Right lobe of liver (tissue), 4 donors: Measurements from ENCODE around the gene NOS1AP.

Experiments
- POLR2A ChIP-seq: fragments of 450-650 bp; IDR thresholded peaks from one replicate; pipeline ENCODE4 v1.6.1; 2017; ENCODE audit warnings: antibody characterized with exemption, mild to moderate bottlenecking
- TF ChIP-seq, protein P1 (sequence below), 4 donors: fragments of 200-600 bp in 3 of 4; fragments of 450-650 bp in 1 of 4; IDR thresholded peaks; one replicate each; pipeline versions ENCODE4 v1.5.1 to v1.8.0; 2016 to 2022; ENCODE audit warnings: antibody characterized with exemption in 4 of 4, mild to moderate bottlenecking in 2 of 4
- donor health status: DM: no; HTN: no; CAD: no.
- donor health status: DM: no; HTN: no; CAD: no.
- donor health status: DM: no; HTN: yes; CAD: no.

DNA sequence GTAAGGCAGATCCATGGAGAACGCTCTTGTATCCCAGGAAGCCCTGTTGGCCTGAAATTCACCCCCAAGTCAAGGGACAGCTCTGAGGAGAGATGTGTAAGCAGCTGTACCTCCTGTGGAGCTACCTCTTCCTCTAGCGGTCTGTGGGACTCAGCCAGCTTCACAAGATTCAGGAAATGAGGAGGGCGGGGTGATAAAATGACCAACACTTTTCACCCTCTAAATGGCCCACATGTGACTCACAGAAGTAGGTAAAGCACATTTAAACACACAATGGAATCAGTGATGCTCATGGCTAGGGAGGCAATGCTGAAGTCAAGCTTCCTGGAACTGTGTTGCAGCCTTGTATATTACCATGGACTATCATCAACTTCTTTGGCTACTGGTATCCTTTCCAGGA lies 342.5 kb downstream of the NOS1AP start, which contains the start of gene SH2D1B:
- TF ChIP-seq, protein P1, sequence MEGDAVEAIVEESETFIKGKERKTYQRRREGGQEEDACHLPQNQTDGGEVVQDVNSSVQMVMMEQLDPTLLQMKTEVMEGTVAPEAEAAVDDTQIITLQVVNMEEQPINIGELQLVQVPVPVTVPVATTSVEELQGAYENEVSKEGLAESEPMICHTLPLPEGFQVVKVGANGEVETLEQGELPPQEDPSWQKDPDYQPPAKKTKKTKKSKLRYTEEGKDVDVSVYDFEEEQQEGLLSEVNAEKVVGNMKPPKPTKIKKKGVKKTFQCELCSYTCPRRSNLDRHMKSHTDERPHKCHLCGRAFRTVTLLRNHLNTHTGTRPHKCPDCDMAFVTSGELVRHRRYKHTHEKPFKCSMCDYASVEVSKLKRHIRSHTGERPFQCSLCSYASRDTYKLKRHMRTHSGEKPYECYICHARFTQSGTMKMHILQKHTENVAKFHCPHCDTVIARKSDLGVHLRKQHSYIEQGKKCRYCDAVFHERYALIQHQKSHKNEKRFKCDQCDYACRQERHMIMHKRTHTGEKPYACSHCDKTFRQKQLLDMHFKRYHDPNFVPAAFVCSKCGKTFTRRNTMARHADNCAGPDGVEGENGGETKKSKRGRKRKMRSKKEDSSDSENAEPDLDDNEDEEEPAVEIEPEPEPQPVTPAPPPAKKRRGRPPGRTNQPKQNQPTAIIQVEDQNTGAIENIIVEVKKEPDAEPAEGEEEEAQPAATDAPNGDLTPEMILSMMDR (IDR thresholded peaks at IDR 0.05) = no peak
- no peak for TF ChIP-seq POLR2A
